HepG2 (cell line): ENCODE measurements around the gene UBAP2. TPM values are rescaled to one million over a fixed set of nuclear protein-coding genes. Genes with fewer than 3 reads are reported as not detected.

Experiments
- ERF ChIP-seq: IDR thresholded peaks from 2 replicates; pipeline ENCODE4 v1.6.1; 2018; ENCODE audit warnings: missing biosample characterization, missing genetic modification reagents
- IRF1 ChIP-seq: sonication (generic); formaldehyde crosslinking; IDR thresholded peaks from 2 replicates; pipeline ENCODE4 v1.4.0; 2020; ENCODE audit warnings: low read depth, mild to moderate bottlenecking, missing genetic modification reagents
- RARG ChIP-seq: sonication (generic); formaldehyde crosslinking; IDR thresholded peaks from 2 replicates; pipeline ENCODE4 v1.4.0; 2020; ENCODE audit warnings: low read depth, mild to moderate bottlenecking, missing genetic modification reagents
- ZBTB37 ChIP-seq: sonication (generic); formaldehyde crosslinking; IDR thresholded peaks from 2 replicates; pipeline ENCODE4 v1.4.0; 2020; ENCODE audit warnings: mild to moderate bottlenecking, missing genetic modification reagents
- ZBTB49 ChIP-seq: sonication (generic); formaldehyde crosslinking; IDR thresholded peaks from 2 replicates; pipeline ENCODE4 v1.4.0; 2020; ENCODE audit warnings: missing genetic modification reagents, borderline replicate concordance
- ZBTB7B ChIP-seq: sonication (generic); formaldehyde crosslinking; IDR thresholded peaks from 2 replicates; pipeline ENCODE4 v1.4.0; 2020; ENCODE audit warnings: missing genetic modification reagents
- ZFAT ChIP-seq: sonication (generic); formaldehyde crosslinking; conservative IDR thresholded peaks from 2 replicates; pipeline ENCODE4 v1.8.1; 2023; ENCODE audit warnings: missing genetic modification reagents, inconsistent platforms
- ZMYM3 ChIP-seq: sonication (generic); formaldehyde crosslinking; IDR thresholded peaks from 2 replicates; pipeline ENCODE4 v1.5.1; 2020; ENCODE audit warnings: mild to moderate bottlenecking, missing genetic modification reagents
- ZNF205 ChIP-seq: IDR thresholded peaks from 2 replicates; pipeline ENCODE4 v1.6.1; 2018; ENCODE audit warnings: missing biosample characterization, missing genetic modification reagents
- ZNF264 ChIP-seq: sonication (generic); formaldehyde crosslinking; IDR thresholded peaks from 2 replicates; pipeline ENCODE4 v1.4.0; 2020; ENCODE audit warnings: missing genetic modification reagents
- ZNF276 ChIP-seq: sonication (generic); formaldehyde crosslinking; IDR thresholded peaks from 2 replicates; pipeline ENCODE4 v1.4.0; 2020; ENCODE audit warnings: mild to moderate bottlenecking, low read depth, missing genetic modification reagents
- ZNF367 ChIP-seq: sonication (generic); formaldehyde crosslinking; IDR thresholded peaks from 2 replicates; pipeline ENCODE4 v1.4.0; 2020; ENCODE audit warnings: missing genetic modification reagents, borderline replicate concordance
- ZNF431 ChIP-seq: sonication (generic); formaldehyde crosslinking; IDR thresholded peaks from 2 replicates; pipeline ENCODE4 v1.9.0; 2022; ENCODE audit warnings: missing genetic modification reagents, low read depth, mild to moderate bottlenecking, borderline replicate concordance
- ZNF503 ChIP-seq: sonication (generic); formaldehyde crosslinking; IDR thresholded peaks from 2 replicates; pipeline ENCODE4 v1.4.0; 2020; ENCODE audit warnings: missing genetic modification reagents
- ZNF543 ChIP-seq: sonication (generic); formaldehyde crosslinking; IDR thresholded peaks from 2 replicates; pipeline ENCODE4 v1.4.0; 2020; ENCODE audit warnings: mild to moderate bottlenecking, missing genetic modification reagents
- ZNF652 ChIP-seq: IDR thresholded peaks from 2 replicates; pipeline ENCODE4 v1.6.1; 2016; ENCODE audit warnings: low read depth, borderline replicate concordance
- ZNF678 ChIP-seq: sonication (generic); formaldehyde crosslinking; IDR thresholded peaks from 2 replicates; pipeline ENCODE4 v1.4.0; 2020; ENCODE audit warnings: mild to moderate bottlenecking, missing genetic modification reagents
- ZNF777 ChIP-seq: sonication (generic); formaldehyde crosslinking; IDR thresholded peaks from 2 replicates; pipeline ENCODE4 v1.4.0; 2020; ENCODE audit warnings: missing genetic modification reagents
- ZNF850 ChIP-seq: sonication (generic); formaldehyde crosslinking; conservative IDR thresholded peaks from 2 replicates; pipeline ENCODE4 v1.9.0; 2021; ENCODE audit warnings: mild to moderate bottlenecking, missing genetic modification reagents
- polyA plus RNA-seq, 8 experiments: library from polyadenylated mRNA; depleted of rRNA in 3 of 8; stranded (reverse) in 7 of 8; unstranded in 1 of 8; fragments of >200 nt; fragmentation: Illumina TruSeq in 4 of 8; extraction: Trizol in 4 of 8; gene quantifications; 2 replicates each; pipeline versions ENCODE4 v1.2.1 to v1.2.3, GENCODE V29; 2011 to 2016; ENCODE audit warnings: low read depth in 4 of 8, missing spikeins in 1 of 8, mixed read lengths in 1 of 8; ENCODE audit not compliant: insufficient read depth in 1 of 8
- total RNA-seq, 5 experiments: library from RNA; depleted of rRNA; stranded (reverse); fragments of >200 nt; fragmentation: Illumina TruSeq; extraction: Trizol; gene quantifications; 2 replicates each; pipeline ENCODE4 v1.2.3, GENCODE V29; 2016; ENCODE audit warnings: low read depth in 1 of 5

Gene UBAP2
- total and polyA plus RNA-seq, 2 of the 13 experiments (the other 11 are each of a cell fraction or from before 2014, with no cell fraction given), result 19.0 to 22.0 TPM

- no peak for TF ChIP-seq ZNF276 (CRISPR knock-in tag)
- TF ChIP-seq ZNF367, result no peak
- no peak for TF ChIP-seq ZNF850 (CRISPR knock-in tag)
- no peak for TF ChIP-seq IRF1
- TF ChIP-seq ZNF503 (CRISPR knock-in tag), result no peak
- TF ChIP-seq ERF (CRISPR knock-in tag), result no peak
- TF ChIP-seq ZNF678 (CRISPR knock-in tag), result no peak
- TF ChIP-seq ZMYM3 (CRISPR knock-in tag), result no peak
- TF ChIP-seq ZNF431, result no peak
- no peak for TF ChIP-seq ZFAT (CRISPR knock-in tag)
- TF ChIP-seq ZBTB37 (CRISPR knock-in tag), result no peak
- no peak for TF ChIP-seq ZNF543 (CRISPR knock-in tag)
- no peak for TF ChIP-seq ZNF652 (CRISPR knock-in tag)
- TF ChIP-seq ZNF205 (CRISPR knock-in tag), result no peak
- no peak for TF ChIP-seq ZNF264 (CRISPR knock-in tag)
- no peak; the same call in 1 of the 2 replicates for TF ChIP-seq ZNF777 (CRISPR knock-in tag)
- no peak for TF ChIP-seq ZBTB49 (CRISPR knock-in tag)
- no peak for TF ChIP-seq ZBTB7B (CRISPR knock-in tag)
- no peak for TF ChIP-seq RARG (CRISPR knock-in tag)
Observed at GRCh38 chr9:34047864-34048726, 592 bp downstream of the UBAP2 start (continued).
